H9 (cell line): Measurements from ENCODE around the gene CD300LG. TPM values are rescaled to one million over a fixed set of nuclear protein-coding genes. Genes with fewer than 3 reads are reported as not detected.

Experiments
- DNase-seq: peaks from one replicate; pipeline ENCODE4 v3.0.0-alpha.2; 2017
- H2AFZ ChIP-seq: one replicate; pipeline ENCODE4 v1.6.1; 2013; ENCODE audit warnings: mild to moderate bottlenecking, low read length, control low read depth, moderate library complexity
- H2AK5ac ChIP-seq: 2 replicates; pipeline ENCODE4 v1.6.1; 2013; ENCODE audit warnings: low read length, control low read depth, mixed read lengths; ENCODE audit not compliant: insufficient read length
- H2BK120ac ChIP-seq: one replicate; pipeline ENCODE4 v1.6.1; 2013; ENCODE audit warnings: low read depth, mild to moderate bottlenecking, low read length, control low read depth, inconsistent platforms; ENCODE audit not compliant: poor library complexity, severe bottlenecking
- H2BK12ac ChIP-seq: 2 replicates; pipeline ENCODE4 v1.6.1; 2013; ENCODE audit warnings: low read length, control low read depth, mixed read lengths, low read depth; ENCODE audit not compliant: insufficient read length
- H2BK15ac ChIP-seq: 2 replicates; pipeline ENCODE4 v1.6.1; 2013; ENCODE audit warnings: low read depth, low read length, control low read depth
- H2BK20ac ChIP-seq: one replicate; pipeline ENCODE4 v1.6.1; 2013; ENCODE audit warnings: low read depth, mild to moderate bottlenecking, low read length, control low read depth, inconsistent platforms; ENCODE audit not compliant: poor library complexity, severe bottlenecking
- H2BK5ac ChIP-seq: 2 replicates; pipeline ENCODE4 v1.6.1; 2013; ENCODE audit warnings: low read length, control low read depth, mixed read lengths; ENCODE audit not compliant: insufficient read length
- H3K14ac ChIP-seq: 2 replicates; pipeline ENCODE4 v1.6.1; 2013; ENCODE audit warnings: low read length, control low read depth; ENCODE audit not compliant: insufficient read depth
- H3K18ac ChIP-seq: 2 replicates; pipeline ENCODE4 v1.6.1; 2013; ENCODE audit warnings: low read depth, mild to moderate bottlenecking, mixed read lengths, low read length, control low read depth; ENCODE audit not compliant: insufficient read length
- H3K23ac ChIP-seq: 2 replicates; pipeline ENCODE4 v1.6.1; 2013; ENCODE audit warnings: low read length, control low read depth, mixed read lengths, low read depth; ENCODE audit not compliant: insufficient read length
- H3K23me2 ChIP-seq: 2 replicates; pipeline ENCODE4 v1.6.1; 2013; ENCODE audit warnings: low read depth, mild to moderate bottlenecking, mixed read lengths, low read length, control low read depth; ENCODE audit not compliant: insufficient read length, poor library complexity, severe bottlenecking
- H3K27ac ChIP-seq: 2 replicates; pipeline ENCODE4 v1.5.1; 2013; ENCODE audit warnings: low read length, control low read depth, mixed read lengths, low read depth; ENCODE audit not compliant: insufficient read length
- H3K27me3 ChIP-seq: 2 replicates; pipeline ENCODE4 v1.6.1; 2013; ENCODE audit warnings: low read length, control low read depth, inconsistent platforms; ENCODE audit not compliant: insufficient read depth
- H3K4ac ChIP-seq: 2 replicates; pipeline ENCODE4 v1.6.1; 2013; ENCODE audit warnings: low read depth, mild to moderate bottlenecking, control low read depth, inconsistent platforms, low read length, moderate library complexity
- H3K4me1 ChIP-seq: 2 replicates; pipeline ENCODE4 v1.6.1; 2013; ENCODE audit warnings: low read length, control low read depth, inconsistent platforms; ENCODE audit not compliant: insufficient read depth
- H3K4me2 ChIP-seq: 2 replicates; pipeline ENCODE4 v1.6.1; 2013; ENCODE audit warnings: low read length, control low read depth, mixed read lengths; ENCODE audit not compliant: insufficient read length, insufficient read depth
- H3K56ac ChIP-seq: 2 replicates; pipeline ENCODE4 v1.6.1; 2013; ENCODE audit warnings: low read depth, mild to moderate bottlenecking, mixed read lengths, low read length, control low read depth; ENCODE audit not compliant: insufficient read length
- H3K79me1 ChIP-seq: 2 replicates; pipeline ENCODE4 v1.6.1; 2013; ENCODE audit warnings: low read depth, mild to moderate bottlenecking, moderate library complexity, low read length, control low read depth, inconsistent platforms; ENCODE audit not compliant: insufficient read depth, poor library complexity, severe bottlenecking
- H3K79me2 ChIP-seq: 2 replicates; pipeline ENCODE4 v1.6.1; 2013; ENCODE audit warnings: low read length, control low read depth, inconsistent platforms; ENCODE audit not compliant: insufficient read depth
- H3K9ac ChIP-seq: 2 replicates; pipeline ENCODE4 v1.6.1; 2013; ENCODE audit warnings: low read length, control low read depth, mixed read lengths; ENCODE audit not compliant: insufficient read length; ENCODE audit errors: extremely low read depth
- H3K9me3 ChIP-seq: one replicate; pipeline ENCODE4 v1.6.1; 2013; ENCODE audit warnings: low read depth, low read length, inconsistent platforms; ENCODE audit not compliant: control insufficient read depth
- H3T11ph ChIP-seq: one replicate; pipeline ENCODE4 v1.6.1; 2013; ENCODE audit warnings: mild to moderate bottlenecking, low read length, control low read depth, inconsistent platforms
- H4K20me1 ChIP-seq: one replicate; pipeline ENCODE4 v1.6.1; 2013; ENCODE audit not compliant: control insufficient read depth, insufficient read length, insufficient read depth
- H4K5ac ChIP-seq: 2 replicates; pipeline ENCODE4 v1.6.1; 2013; ENCODE audit warnings: low read depth, mild to moderate bottlenecking, mixed read lengths, low read length, control low read depth; ENCODE audit not compliant: insufficient read length
- H4K8ac ChIP-seq: replicated peaks from 2 replicates; pipeline ENCODE4 v1.6.1; 2013; ENCODE audit warnings: low read length, control low read depth, mixed read lengths, low read depth; ENCODE audit not compliant: insufficient read length
- H4K91ac ChIP-seq: 2 replicates; pipeline ENCODE4 v1.6.1; 2013; ENCODE audit warnings: low read depth, mild to moderate bottlenecking, moderate library complexity, mixed read lengths, low read length, control low read depth; ENCODE audit not compliant: insufficient read length
- H3K27ac Mint-ChIP-seq, 3 experiments: 2 replicates in 2 of 3; 3 replicates in 1 of 3; pipeline ENCODE4 v1.8.0; 2020 to 2021; ENCODE audit warnings: mixed read lengths in 3 of 3, mild to moderate bottlenecking in 1 of 3, moderate library complexity in 1 of 3
- H3K27me3 Mint-ChIP-seq: 2 replicates; pipeline ENCODE4 v1.8.0; 2021; ENCODE audit warnings: low read depth, mild to moderate bottlenecking, moderate library complexity, mixed read lengths
- H3K36me3 Mint-ChIP-seq, 3 experiments: 2 replicates in 2 of 3; 3 replicates in 1 of 3; pipeline ENCODE4 v1.8.0; 2020 to 2021; ENCODE audit warnings: low read depth in 3 of 3, mixed read lengths in 3 of 3; ENCODE audit not compliant: insufficient read depth in 1 of 3
- H3K4me1 Mint-ChIP-seq, 2 experiments: 2 replicates each; pipeline ENCODE4 v1.8.0; 2020; ENCODE audit warnings: mixed read lengths in 2 of 2
- H3K4me3 Mint-ChIP-seq, 2 experiments: 2 replicates in 1 of 2; 3 replicates in 1 of 2; pipeline ENCODE4 v1.8.0; 2020 to 2021; ENCODE audit warnings: mild to moderate bottlenecking in 2 of 2, mixed read lengths in 2 of 2, moderate library complexity in 1 of 2
- H3K9me3 Mint-ChIP-seq, 2 experiments: 2 replicates in 1 of 2; 3 replicates in 1 of 2; pipeline ENCODE4 v1.8.0; 2020; ENCODE audit warnings: mild to moderate bottlenecking in 2 of 2, mixed read lengths in 2 of 2, moderate library complexity in 1 of 2
- WGBS: extraction: QIAGEN DNeasy Blood & Tissue Kit; methylation state at CpG from one replicate; pipeline ENCODE4 v1.1.7; 2013; ENCODE audit warnings: missing lambda C conversion rate, low lambda C conversion rate, mixed read lengths; ENCODE audit not compliant: insufficient read length; ENCODE audit errors: extremely low coverage; 5-methylcytosine and 5-hydroxymethylcytosine counted together
- total RNA-seq: library from RNA; stranded (reverse); gene quantifications from 2 replicates; pipeline ENCODE4 v1.2.1, GENCODE V29; 2021
- TF ChIP-seq, protein P1 (sequence below): fragments of 200-600 bp; sonication (generic); conservative IDR thresholded peaks from 3 replicates; pipeline ENCODE4 v1.8.0; 2021; ENCODE audit warnings: antibody characterized with exemption, mild to moderate bottlenecking

The CD300LG gene
- total RNA-seq, 1 experiment from 2014 or later: not detected

DNA sequence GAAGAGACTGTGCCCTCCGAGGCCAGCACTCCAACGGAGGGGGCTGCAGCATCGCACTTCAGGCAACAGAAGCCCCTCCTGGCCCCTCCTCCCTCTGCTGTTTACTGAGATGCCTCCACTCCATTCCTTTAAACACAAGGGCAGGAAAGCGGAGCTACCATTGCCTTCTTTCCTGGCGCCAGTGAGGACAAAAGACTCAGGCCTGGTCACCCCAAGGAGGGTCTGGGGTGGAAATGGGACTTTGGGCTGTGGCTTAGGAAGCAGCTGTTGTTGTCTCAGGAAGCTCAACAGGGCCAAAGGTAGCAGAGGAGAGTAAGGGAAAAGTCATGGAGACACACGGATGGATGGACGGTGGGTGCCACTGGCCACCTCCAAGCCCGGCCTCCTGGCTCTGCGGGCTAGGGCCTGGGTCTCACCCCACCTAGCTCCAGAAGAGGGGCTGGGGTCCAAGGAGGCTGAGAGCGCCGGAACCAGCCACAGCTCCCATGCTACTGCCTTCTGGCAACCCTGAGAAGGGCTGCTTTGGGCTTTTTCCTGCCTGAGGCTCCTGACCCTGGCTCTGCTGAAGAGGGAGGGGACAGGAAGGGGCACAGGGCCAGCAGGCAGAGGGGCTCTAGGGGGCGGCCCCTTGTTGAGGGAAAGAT is 11.1 kb downstream of the CD300LG start:
- no peak overlapping the region for H2AFZ ChIP-seq
- no peak overlapping the region for H2BK15ac ChIP-seq
- H3K4me1 Mint-ChIP-seq: peaks cover 0 to 2% of the 10 kb centered on the region in 2 experiments; a peak in 1 of 4 replicates
- H3K14ac ChIP-seq: no peak overlapping the region
- peaks cover 1% of the 10 kb centered on the region for H3K27me3 Mint-ChIP-seq
- H3K9ac ChIP-seq: no peak overlapping the region
- H3K9me3 ChIP-seq: no peaks in the 10 kb centered on the region
- H2BK120ac ChIP-seq: no peak overlapping the region
- no peak overlapping the region for H3K4ac ChIP-seq
- no peak overlapping the region for H3K27ac ChIP-seq
- WGBS: no CpG with 5 or more reads among the region's 12 CpGs
- no peaks in the 10 kb centered on the region for H3K79me1 ChIP-seq
- no peak overlapping the region for H4K5ac ChIP-seq
- H2AK5ac ChIP-seq: no peak overlapping the region
- H3K27me3 ChIP-seq: no peaks in the 10 kb centered on the region
- H2BK5ac ChIP-seq: no peak overlapping the region
- H2BK20ac ChIP-seq: no peak overlapping the region
- no peak overlapping the region for H4K91ac ChIP-seq
- TF ChIP-seq, protein P1, sequence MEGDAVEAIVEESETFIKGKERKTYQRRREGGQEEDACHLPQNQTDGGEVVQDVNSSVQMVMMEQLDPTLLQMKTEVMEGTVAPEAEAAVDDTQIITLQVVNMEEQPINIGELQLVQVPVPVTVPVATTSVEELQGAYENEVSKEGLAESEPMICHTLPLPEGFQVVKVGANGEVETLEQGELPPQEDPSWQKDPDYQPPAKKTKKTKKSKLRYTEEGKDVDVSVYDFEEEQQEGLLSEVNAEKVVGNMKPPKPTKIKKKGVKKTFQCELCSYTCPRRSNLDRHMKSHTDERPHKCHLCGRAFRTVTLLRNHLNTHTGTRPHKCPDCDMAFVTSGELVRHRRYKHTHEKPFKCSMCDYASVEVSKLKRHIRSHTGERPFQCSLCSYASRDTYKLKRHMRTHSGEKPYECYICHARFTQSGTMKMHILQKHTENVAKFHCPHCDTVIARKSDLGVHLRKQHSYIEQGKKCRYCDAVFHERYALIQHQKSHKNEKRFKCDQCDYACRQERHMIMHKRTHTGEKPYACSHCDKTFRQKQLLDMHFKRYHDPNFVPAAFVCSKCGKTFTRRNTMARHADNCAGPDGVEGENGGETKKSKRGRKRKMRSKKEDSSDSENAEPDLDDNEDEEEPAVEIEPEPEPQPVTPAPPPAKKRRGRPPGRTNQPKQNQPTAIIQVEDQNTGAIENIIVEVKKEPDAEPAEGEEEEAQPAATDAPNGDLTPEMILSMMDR: no peak
- no peak overlapping the region for H4K8ac ChIP-seq
- H3K36me3 Mint-ChIP-seq: no peaks in the 10 kb centered on the region
- H3K23ac ChIP-seq: no peak overlapping the region
- H3K23me2 ChIP-seq: no peaks in the 10 kb centered on the region
- no peak overlapping the region for H3K56ac ChIP-seq
- no peak overlapping the region; a peak in 1 of 7 replicates for H3K27ac Mint-ChIP-seq
- no peak for DNase-seq
- H4K20me1 ChIP-seq: peaks cover 2% of the 10 kb centered on the region
- H3K9me3 Mint-ChIP-seq: no peaks in the 10 kb centered on the region
- no peak overlapping the region for H3K4me2 ChIP-seq
- no peak overlapping the region for H3T11ph ChIP-seq
- no peaks in the 10 kb centered on the region for H3K79me2 ChIP-seq
- H3K4me1 ChIP-seq: no peaks in the 10 kb centered on the region
- H3K18ac ChIP-seq: peak overlapping the region; percentile 19
- H2BK12ac ChIP-seq: no peak overlapping the region
- H3K4me3 Mint-ChIP-seq: no peak overlapping the region
